Measurements from ENCODE around the gene CYBA. TPM values are rescaled to one million over a fixed set of nuclear protein-coding genes. Genes with fewer than 3 reads are reported as not detected.

CYBA gene
- total and polyA plus RNA-seq, 2 of the 13 experiments (the other 11 are each of a cell fraction or from before 2014, with no cell fraction given) = 196 to 250 TPM

- 52% methylated on average over 16 of the region's 27 CpGs for WGBS (ENCODE audit: low lambda C conversion rate)
- peak within 1 kb of the TSS; percentile 82 for H3K4me2 ChIP-seq (ENCODE audit: low read depth, low read length)
- no TSS peak for BruUV-seq (replicated peaks)
- ATAC-seq (no peak), DNase-seq (ENCODE audit: low spot score) (no peak), FAIRE-seq (no peak)
- H2AFZ ChIP-seq (ENCODE audit: low read length) = no peak within 1 kb of the TSS
- CTCF ChIA-PET (ENCODE audit: low intra/inter-chr PET ratio, low total read pairs) = no interaction called here
- no peak within 1 kb of the TSS for H3K27ac ChIP-seq (ENCODE audit: extremely low read length, insufficient read depth, low read length)
- H3K4me1 ChIP-seq (ENCODE audit: insufficient read depth, low read length) = peaks cover 28% of the 10 kb centered on the region
- H3K27me3 ChIP-seq (ENCODE audit: control insufficient read depth in 1 of 2, insufficient read depth in 2 of 2, low read length in 2 of 2) = peaks cover 17 to 39% of the 10 kb centered on the region in 2 experiments; a peak in 4 of 5 replicates
- H3K9me3 ChIP-seq (ENCODE audit: low read length) = no peaks in the 10 kb centered on the region
- H3K36me3 ChIP-seq (replicated peaks in 1 of 2; ENCODE audit: control insufficient read depth in 1 of 2, insufficient read depth in 2 of 2, low read length in 2 of 2) = peaks cover 0 to 2% of the 10 kb centered on the region in 2 experiments; a peak in 1 of 5 replicates
- no peaks in the 10 kb centered on the region for H3K79me2 ChIP-seq (ENCODE audit: insufficient read depth, low read length)
- H3K9ac ChIP-seq (ENCODE audit: insufficient read depth, low read depth, low read length) = no peak within 1 kb of the TSS
- no peaks in the 10 kb centered on the region for H4K20me1 ChIP-seq (ENCODE audit: insufficient read depth, low read length)
- intact Hi-C loops (cut with micrococcal nuclease; ENCODE audit: unreplicated experiment) (no loop called here), in situ Hi-C loops (cut with HindIII; ENCODE audit: extremely low pct_ligation_motif_present, low pct_unique_long_range_greater_than_20kb) (no loop called here)
- POLR2A ChIA-PET = interaction anchor here (1.4 kb wide), 2 partner anchors 11 to 24 kb away, joined by 4 to 8 read pairs; partner anchors contain the start of gene MVD
- H3K4me3 ChIP-seq (replicated peaks in 1 of 3; ENCODE audit: insufficient read depth in 1 of 3, low read depth in 2 of 3, low read length in 3 of 3) = peak within 1 kb of the TSS; percentile 17 to 67 (median 44); a peak in 4 of 6 replicates
- no peak for TF ChIP-seq ETV6 (CRISPR knock-in tag; conservative IDR thresholded peaks at IDR 0.05)
- no peak for TF ChIP-seq TCF12 (IDR thresholded peaks at IDR 0.05)
- no peak for TF ChIP-seq TCF12 (CRISPR knock-in tag; IDR thresholded peaks at IDR 0.05)
- TF ChIP-seq GATAD2A (CRISPR knock-in tag; IDR thresholded peaks at IDR 0.05) = no peak
- TF ChIP-seq ZNF674 (CRISPR knock-in tag; IDR thresholded peaks at IDR 0.05; ENCODE audit: low read depth) = no peak
- TF ChIP-seq PATZ1 (CRISPR knock-in tag; IDR thresholded peaks at IDR 0.05) = peak; percentile 19; the same call in 1 of the 2 replicates
- peak; percentile 84; the same call in 1 of the 2 replicates for TF ChIP-seq ZNF768 (CRISPR knock-in tag; IDR thresholded peaks at IDR 0.05)
- TF ChIP-seq KDM5A (IDR thresholded peaks at IDR 0.05; ENCODE audit: borderline replicate concordance, low read length) = no peak
- no peak for TF ChIP-seq GPBP1L1 (CRISPR knock-in tag; IDR thresholded peaks at IDR 0.05)
- TF ChIP-seq SRSF1 (optimal IDR thresholded peaks at IDR 0.05; ENCODE audit: low read depth, low read length) = no peak
- no peak for TF ChIP-seq TAF15 (IDR thresholded peaks at IDR 0.05; ENCODE audit: low read depth, low read length, poor library complexity, severe bottlenecking)
- no peak for TF ChIP-seq SRSF4 (IDR thresholded peaks at IDR 0.05; ENCODE audit: low read depth, low read length, poor library complexity, severe bottlenecking)
- TF ChIP-seq ZBTB34 (CRISPR knock-in tag; IDR thresholded peaks at IDR 0.05) = no peak
- TF ChIP-seq HNRNPLL (IDR thresholded peaks at IDR 0.05; ENCODE audit: low read depth, low read length, poor library complexity, severe bottlenecking) = peak; percentile 15
- TF ChIP-seq TARDBP (CRISPR knock-in tag; IDR thresholded peaks at IDR 0.05) = no peak
- no peak for TF ChIP-seq SAFB2 (CRISPR knock-in tag; IDR thresholded peaks at IDR 0.05; ENCODE audit: borderline replicate concordance, low read depth)
- no peak for TF ChIP-seq RXRB (CRISPR knock-in tag; IDR thresholded peaks at IDR 0.05; ENCODE audit: borderline replicate concordance)
- no peak for TF ChIP-seq ZNF337 (CRISPR knock-in tag; IDR thresholded peaks at IDR 0.05; ENCODE audit: borderline replicate concordance, low read depth)
- no peak for TF ChIP-seq ZNF563 (CRISPR knock-in tag; IDR thresholded peaks at IDR 0.05)
Observed at GRCh38 chr16:88638323-88639230, 12.3 kb downstream of the CYBA start, which contains the start of gene IL17C. IL17C (plus strand) TSS chr16:88638572; CDS start chr16:88638642, 70 bp downstream.
